Measurements from ENCODE around the gene TEX52. TPM values are rescaled to one million over a fixed set of nuclear protein-coding genes. Genes with fewer than 3 reads are reported as not detected.
"Not testable (repeated sequence)": the region's sequence is repeated elsewhere in the genome, so short reads cannot be mapped to it uniquely, and the experiment has no call there.

The TEX52 gene
- total RNA-seq, 1 donor: not detected

- no peak for DNase-seq (ENCODE audit: low read depth)
- TF ChIP-seq, protein P1, sequence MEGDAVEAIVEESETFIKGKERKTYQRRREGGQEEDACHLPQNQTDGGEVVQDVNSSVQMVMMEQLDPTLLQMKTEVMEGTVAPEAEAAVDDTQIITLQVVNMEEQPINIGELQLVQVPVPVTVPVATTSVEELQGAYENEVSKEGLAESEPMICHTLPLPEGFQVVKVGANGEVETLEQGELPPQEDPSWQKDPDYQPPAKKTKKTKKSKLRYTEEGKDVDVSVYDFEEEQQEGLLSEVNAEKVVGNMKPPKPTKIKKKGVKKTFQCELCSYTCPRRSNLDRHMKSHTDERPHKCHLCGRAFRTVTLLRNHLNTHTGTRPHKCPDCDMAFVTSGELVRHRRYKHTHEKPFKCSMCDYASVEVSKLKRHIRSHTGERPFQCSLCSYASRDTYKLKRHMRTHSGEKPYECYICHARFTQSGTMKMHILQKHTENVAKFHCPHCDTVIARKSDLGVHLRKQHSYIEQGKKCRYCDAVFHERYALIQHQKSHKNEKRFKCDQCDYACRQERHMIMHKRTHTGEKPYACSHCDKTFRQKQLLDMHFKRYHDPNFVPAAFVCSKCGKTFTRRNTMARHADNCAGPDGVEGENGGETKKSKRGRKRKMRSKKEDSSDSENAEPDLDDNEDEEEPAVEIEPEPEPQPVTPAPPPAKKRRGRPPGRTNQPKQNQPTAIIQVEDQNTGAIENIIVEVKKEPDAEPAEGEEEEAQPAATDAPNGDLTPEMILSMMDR (IDR thresholded peaks at IDR 0.05; ENCODE audit: insufficient read depth, low read depth, low read length): no peak
- no peak overlapping the region for H3K4me3 ChIP-seq (ENCODE audit: low read depth, low read length)
These were observed 28.0 kb upstream of the TEX52 start for GRCh38 chr12:2884810-2885209.

DNA sequence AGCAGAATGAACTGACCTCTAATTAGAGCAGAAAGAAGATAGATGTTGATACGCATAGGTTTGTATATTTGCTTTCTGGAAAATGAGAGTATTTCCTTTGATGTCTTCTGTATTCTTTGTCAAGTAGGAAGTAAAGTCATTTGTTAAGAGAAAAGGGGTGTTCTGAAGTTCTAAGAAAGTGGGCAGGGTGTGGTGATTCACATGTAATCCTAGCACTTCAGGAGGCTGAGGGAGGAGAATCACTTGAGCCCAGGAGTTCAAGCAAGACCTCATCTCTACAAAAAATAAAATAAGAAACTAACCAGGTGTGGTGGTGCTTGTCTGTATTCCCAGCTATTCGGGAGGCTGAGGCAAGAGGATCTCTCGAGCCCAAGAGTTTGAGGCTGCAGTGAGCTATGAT lies 23.0 kb upstream of the TEX52 start:
- TF ChIP-seq, protein P1 (IDR thresholded peaks at IDR 0.05; ENCODE audit: insufficient read depth, low read depth, low read length): no peak
- DNase-seq (ENCODE audit: low read depth): no peak
- no peak overlapping the region for H3K4me3 ChIP-seq (ENCODE audit: low read depth, low read length)

- TF ChIP-seq, protein P1 (IDR thresholded peaks at IDR 0.05; ENCODE audit: insufficient read depth, low read depth, low read length): no peak
- DNase-seq (ENCODE audit: low read depth): peak; percentile 86
These were observed 21.3 kb upstream of the TEX52 start for GRCh38 chr12:2877953-2878732.

DNA sequence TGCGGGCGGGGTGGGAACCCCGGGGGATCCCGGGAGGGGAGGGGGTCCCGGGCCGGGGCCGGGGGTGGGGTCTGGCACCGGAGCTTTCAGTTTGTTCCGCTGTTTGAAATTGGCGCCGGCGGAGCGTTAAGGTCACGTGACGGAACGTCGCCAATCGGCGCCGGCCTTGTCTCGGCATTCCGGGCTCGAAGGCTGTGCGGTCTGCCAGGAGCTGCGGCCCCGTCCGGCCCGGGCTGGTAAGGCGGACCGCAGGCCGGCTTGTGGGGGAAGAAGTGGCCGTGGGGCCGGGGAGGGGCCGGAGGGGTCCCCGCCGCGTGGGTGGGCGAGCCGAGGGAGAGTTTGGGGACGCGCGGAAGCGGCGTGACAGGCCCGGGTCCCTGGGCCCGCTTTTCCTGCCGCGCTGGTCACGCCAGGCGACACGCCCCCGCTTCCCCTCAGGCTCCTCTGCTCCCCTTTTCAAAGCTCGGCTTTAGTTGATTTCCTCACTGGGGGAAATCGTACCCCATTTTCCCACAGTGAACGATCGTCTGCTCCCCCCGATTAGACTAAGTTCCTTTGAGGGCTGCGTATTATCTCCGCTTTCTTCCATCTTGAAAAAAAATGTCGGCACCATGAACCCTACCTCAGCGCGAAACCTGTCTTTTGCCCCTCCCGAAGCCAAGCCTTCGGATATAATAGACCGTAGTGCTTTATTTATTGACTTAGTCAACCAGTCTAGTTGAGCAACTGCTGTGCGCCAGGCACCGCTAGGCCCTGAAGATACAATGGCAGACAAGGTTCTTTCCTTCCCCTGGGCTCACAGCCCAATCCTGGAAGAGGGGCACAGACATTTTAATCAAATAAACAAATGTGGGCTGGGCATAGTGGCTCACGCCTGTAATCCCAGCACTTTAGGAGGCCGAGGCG lies 20.5 kb upstream of the TEX52 start, which contains the start of the genes FOXM1 and RHNO1:
FOXM1 (minus strand) TSS at position 128 of the 906 bp plus-strand sequence. CDS start 2,696 bp downstream, outside the sequence.
RHNO1 (plus strand) TSS at position 177 of the 906 bp plus-strand sequence. CDS start 8,144 bp downstream, outside the sequence.
- peak; percentile 89 for DNase-seq (ENCODE audit: low read depth)
- TF ChIP-seq, protein P1 (IDR thresholded peaks at IDR 0.05; ENCODE audit: insufficient read depth, low read depth, low read length): peak; percentile 6
- H3K4me3 ChIP-seq (ENCODE audit: low read depth, low read length): peak within 1 kb of the TSS; percentile 82

More at GRCh38 chr12:2877953-2878732, 21.3 kb upstream of the TEX52 start:
- peak overlapping the region; percentile 82 for H3K4me3 ChIP-seq (ENCODE audit: low read depth, low read length)

DNA sequence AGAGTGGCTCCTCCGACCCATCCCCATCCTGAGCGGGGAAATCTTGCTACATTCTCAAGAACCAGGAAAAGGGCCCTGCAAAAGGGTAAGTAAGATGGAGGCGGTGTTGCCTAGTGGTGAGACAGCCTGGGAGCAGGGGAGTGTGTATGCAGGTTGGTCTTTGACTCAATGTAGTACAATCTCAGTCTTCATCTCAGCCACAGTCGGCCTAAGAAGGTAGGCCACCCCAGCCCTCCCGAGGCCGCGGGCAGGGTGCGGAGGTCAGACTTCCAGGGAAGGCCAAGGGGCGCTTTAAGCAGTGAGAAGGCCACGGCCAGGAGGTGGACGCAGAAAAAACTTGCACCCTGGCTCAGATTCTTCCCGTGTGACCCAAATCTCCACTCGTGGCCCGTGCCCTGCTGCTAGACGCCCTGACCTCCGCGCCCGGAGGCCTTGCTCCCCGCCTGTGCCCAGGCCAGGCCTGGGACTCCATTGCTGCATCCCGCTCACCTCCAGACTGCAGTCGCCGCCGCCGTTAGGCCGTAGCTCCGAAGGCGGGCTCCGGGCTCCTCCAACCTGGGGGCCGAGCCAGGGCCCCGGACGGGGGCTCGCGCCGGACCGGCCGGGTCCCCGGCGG lies 19.7 kb upstream of the TEX52 start:
- TF ChIP-seq, protein P1 (IDR thresholded peaks at IDR 0.05; ENCODE audit: insufficient read depth, low read depth, low read length): no peak
- DNase-seq (ENCODE audit: low read depth): peak; percentile 35
- H3K4me3 ChIP-seq (ENCODE audit: low read depth, low read length): peak overlapping the region; percentile 82

- not testable (repeated sequence) for H3K4me3 ChIP-seq (ENCODE audit: low read depth, low read length); DNase-seq (ENCODE audit: low read depth)
These were observed 12.3 kb upstream of the TEX52 start for GRCh38 chr12:2868986-2869632.

All from fibroblast of villous mesenchyme (primary cell).